A549 (cell line): Measurements from ENCODE around the gene CHST11.
A peak's percentile ranks its signal among the peaks of the same experiment; 100 is the strongest.

Experiments used
- CBX8 ChIP-seq: fragments of 200-600 bp; sonication (generic); IDR thresholded peaks from 2 replicates; pipeline ENCODE4 v1.6.1; 2016
- CTCF ChIP-seq: fragments of >200 bp; sonication (Bioruptor Twin); formaldehyde crosslinking; IDR thresholded peaks from 3 replicates; pipeline ENCODE4 v1.5.1; 2016
- EP300 ChIP-seq, 2 experiments: fragments of >200 bp; sonication (Bioruptor Twin); formaldehyde crosslinking; IDR thresholded peaks; 2 replicates in 1 of 2; 3 replicates in 1 of 2; pipeline ENCODE4 v1.6.1; 2016 to 2017
- HDAC2 ChIP-seq: fragments of 200-600 bp; sonication (generic); IDR thresholded peaks from 2 replicates; pipeline ENCODE4 v1.6.1; 2016
- HOXA7 ChIP-seq: fragments of 250-450 bp; sonication (Bioruptor Pico); IDR thresholded peaks from 2 replicates; pipeline ENCODE4 v1.5.0; 2020; ENCODE audit warnings: mild to moderate bottlenecking, moderate library complexity
- MAX ChIP-seq: IDR thresholded peaks from 2 replicates; pipeline ENCODE4 v1.6.1; 2012
- POLR2A ChIP-seq: IDR thresholded peaks from 2 replicates; pipeline ENCODE4 v1.6.1; 2012; ENCODE audit warnings: mild to moderate bottlenecking, low read length
- RAD21 ChIP-seq, 2 experiments: fragments of >200 bp in 1 of 2; sonication (Bioruptor Twin) in 1 of 2; formaldehyde crosslinking in 1 of 2; IDR thresholded peaks in 1 of 2; conservative IDR thresholded peaks in 1 of 2; 2 replicates in 1 of 2; 3 replicates in 1 of 2; pipeline ENCODE4 v1.6.1; 2012 to 2018; ENCODE audit warnings: inconsistent platforms in 1 of 2
- RARB ChIP-seq: fragments of 250-450 bp; sonication (Bioruptor Pico); IDR thresholded peaks from 2 replicates; pipeline ENCODE4 v1.8.0; 2021; ENCODE audit warnings: mild to moderate bottlenecking, moderate library complexity
- REST ChIP-seq: fragments of 200-600 bp; sonication (generic); IDR thresholded peaks from 2 replicates; pipeline ENCODE4 v1.6.1; 2016; ENCODE audit warnings: antibody characterized with exemption, mild to moderate bottlenecking, moderate library complexity
- RFX5 ChIP-seq: fragments of 450-650 bp; IDR thresholded peaks from 2 replicates; pipeline ENCODE4 v1.7.1; 2014; ENCODE audit warnings: antibody characterized with exemption, mild to moderate bottlenecking, moderate library complexity
- SMC3 ChIP-seq: fragments of >200 bp; sonication (Bioruptor Twin); formaldehyde crosslinking; IDR thresholded peaks from 3 replicates; pipeline ENCODE4 v1.6.1; 2018; ENCODE audit warnings: inconsistent platforms
- TF ChIP-seq, protein P1 (sequence below): IDR thresholded peaks from 2 replicates; pipeline ENCODE4 v1.6.1; 2012; ENCODE audit warnings: low read depth, borderline replicate concordance

DNA sequence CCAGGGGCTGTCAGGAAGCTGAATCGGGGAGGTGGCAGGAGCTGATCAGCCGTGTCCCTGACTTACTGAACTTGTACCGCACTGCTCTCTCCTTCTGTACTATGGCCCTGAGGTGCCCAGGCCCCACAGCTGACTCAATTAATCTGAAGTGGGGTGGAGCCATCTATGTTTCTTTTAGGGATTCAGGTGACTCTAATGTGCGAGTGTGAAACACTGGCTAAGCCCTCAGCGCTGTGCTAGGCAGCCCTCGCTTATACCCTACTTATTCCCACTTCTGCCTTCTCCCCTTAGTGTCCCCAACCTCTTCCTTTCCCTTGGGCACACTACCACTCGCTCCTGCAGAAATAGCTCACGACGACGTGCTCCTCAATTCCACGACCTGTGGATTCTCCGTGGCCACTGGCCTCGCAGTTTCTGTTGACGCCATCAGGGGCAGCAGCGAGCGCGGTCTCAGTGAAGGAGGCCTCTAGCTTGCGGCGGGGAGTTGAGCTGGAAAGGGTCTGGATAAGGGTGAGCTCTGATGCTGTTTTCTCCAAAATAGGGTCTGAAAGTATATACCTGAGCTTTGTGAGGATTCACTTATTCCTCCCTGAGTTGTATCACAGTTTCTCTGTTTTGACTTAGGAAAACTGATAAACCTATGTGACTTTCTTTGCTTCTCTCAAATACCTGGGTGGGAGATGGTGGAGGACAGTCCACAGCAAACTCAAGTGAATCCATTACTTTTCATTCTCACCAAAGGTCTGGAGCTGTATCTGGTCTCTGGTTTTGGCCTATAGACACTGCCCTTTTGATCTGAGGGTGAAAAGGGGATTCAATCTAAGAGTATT lies 333.8 kb downstream of the CHST11 start:
- TF ChIP-seq REST = no peak
- peak; percentile 54 for TF ChIP-seq CTCF
- no peak for TF ChIP-seq POLR2A
- no peak for TF ChIP-seq RFX5
- no peak for TF ChIP-seq MAX
- TF ChIP-seq RARB = no peak
- TF ChIP-seq RAD21 (conservative IDR thresholded peaks at IDR 0.05 in 1 of 2, IDR thresholded peaks at IDR 0.05 in 1 of 2) = peak; percentile 32 to 55; a peak in 3 of 5 replicates
- TF ChIP-seq, protein P1, sequence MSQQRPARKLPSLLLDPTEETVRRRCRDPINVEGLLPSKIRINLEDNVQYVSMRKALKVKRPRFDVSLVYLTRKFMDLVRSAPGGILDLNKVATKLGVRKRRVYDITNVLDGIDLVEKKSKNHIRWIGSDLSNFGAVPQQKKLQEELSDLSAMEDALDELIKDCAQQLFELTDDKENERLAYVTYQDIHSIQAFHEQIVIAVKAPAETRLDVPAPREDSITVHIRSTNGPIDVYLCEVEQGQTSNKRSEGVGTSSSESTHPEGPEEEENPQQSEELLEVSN = no peak
- TF ChIP-seq EP300 (IDR thresholded peaks at IDR 0.05) = no peak
- TF ChIP-seq HDAC2 = no peak
- no peak for TF ChIP-seq HOXA7 (CRISPR knock-in tag)
- 0 out of 3 replicates have a peak, but pooled peaks have one; percentile 16 for TF ChIP-seq SMC3
- TF ChIP-seq CBX8 = no peak
